Activated B cell treated with CpG ODN at 0.5 μM for 24 hours (primary cell): ENCODE data around the gene NKIRAS2. TPM values are rescaled to one million over a fixed set of nuclear protein-coding genes. Genes with fewer than 3 reads are reported as not detected.

Experiments
- ATAC-seq: fragments of 200-7000 bp; cut with Tn5 transposase; one replicate; pipeline ENCODE4 v1.10.0; 2021; ENCODE audit warnings: low read depth, mild to moderate bottlenecking, moderate library complexity
- CTCF ChIA-PET: fragments of 350-600 bp; sonication (Branson Sonifier 250); formaldehyde crosslinking; loops from one replicate; lab custom pipeline; 2021; ENCODE audit warnings: antibody characterized with exemption; lab: Charles Lee
- POLR2A ChIA-PET: fragments of 350-600 bp; sonication (Branson Sonifier 250); formaldehyde crosslinking; loops from one replicate; lab custom pipeline; 2021; ENCODE audit warnings: antibody characterized with exemption; lab: Charles Lee
- DNase-seq: peaks from one replicate; pipeline ENCODE4 v3.0.0; 2022
- H3K27ac Mint-ChIP-seq: one replicate; pipeline ENCODE4 v1.8.0; 2020; ENCODE audit warnings: mixed read lengths
- H3K27me3 Mint-ChIP-seq: one replicate; pipeline ENCODE4 v1.8.0; 2021; ENCODE audit warnings: mixed read lengths
- H3K36me3 Mint-ChIP-seq: one replicate; pipeline ENCODE4 v1.8.0; 2021; ENCODE audit warnings: low read depth, mixed read lengths
- H3K4me1 Mint-ChIP-seq: one replicate; pipeline ENCODE4 v1.8.0; 2021; ENCODE audit warnings: mixed read lengths
- H3K4me3 Mint-ChIP-seq: one replicate; pipeline ENCODE4 v1.8.0; 2020; ENCODE audit warnings: mild to moderate bottlenecking, mixed read lengths
- H3K9me3 Mint-ChIP-seq: one replicate; pipeline ENCODE4 v1.8.0; 2020; ENCODE audit warnings: mixed read lengths
- CTCF ChIP-seq: fragments of 200-600 bp; IDR thresholded peaks from one replicate; pipeline ENCODE4 v1.8.0; 2022; ENCODE audit warnings: antibody characterized with exemption, mild to moderate bottlenecking
- intact Hi-C: fragments of 100-400 bp; cut with micrococcal nuclease; formaldehyde crosslinking; loops from one replicate; pipeline ENCODE4 v1.15.1; 2024
- total RNA-seq: library from RNA; stranded (reverse); gene quantifications from 2 replicates; pipeline ENCODE4 v1.2.3, GENCODE V29; 2022

NKIRAS2 gene
- total RNA-seq, 1 donor from 2014 or later, result 23.9 TPM

GRCh38 chr17:42061646-42062487, 42.0 kb downstream of the NKIRAS2 start:
- intact Hi-C loops, result no loop called here
- ChIA-PET POLR2A (interaction anchor here (1.1 kb wide), 1 partner anchor 63 kb away, joined by 3 read pairs; no protein-coding TSS in a partner anchor), CTCF (interaction anchor here (1.1 to 1.7 kb wide), 4 partner anchors 20 to 97 kb away, joined by 3 to 4 read pairs (median 4); no protein-coding TSS in a partner anchor)
- Mint-ChIP-seq H3K4me3 (no peak overlapping the region), H3K27ac (no peak overlapping the region), H3K27me3 (no peaks in the 10 kb centered on the region), H3K36me3 (no peaks in the 10 kb centered on the region), H3K4me1 (peaks cover 16% of the 10 kb centered on the region), H3K9me3 (no peaks in the 10 kb centered on the region)
- TF ChIP-seq CTCF, result no peak
- ATAC-seq, result no peak
- no peak for DNase-seq

- no peak for TF ChIP-seq CTCF
- Mint-ChIP-seq H3K27me3 (no peaks in the 10 kb centered on the region), H3K4me3 (no peak overlapping the region), H3K27ac (no peak overlapping the region), H3K4me1 (peaks cover 20% of the 10 kb centered on the region), H3K9me3 (no peaks in the 10 kb centered on the region), H3K36me3 (no peaks in the 10 kb centered on the region)
- ChIA-PET CTCF (interaction anchor here (1.1 to 1.7 kb wide), 2 partner anchors 21 to 98 kb away, joined by 3 to 4 read pairs; no protein-coding TSS in a partner anchor), POLR2A (interaction anchor here (0.9 kb wide), 1 partner anchor 37 kb away, joined by 3 read pairs; no protein-coding TSS in a partner anchor)
- DNase-seq (no peak), ATAC-seq (no peak)
- intact Hi-C loops, result loop anchor here (1.0 kb wide), 3 partner anchors 37 to 99 kb away; no protein-coding TSS in a partner anchor
Observed at GRCh38 chr17:42062681-42063080, 42.8 kb downstream of the NKIRAS2 start.

- ChIA-PET CTCF (interaction anchor here (0.8 to 5.5 kb wide), 7 partner anchors 19 to 102 kb away, joined by 3 to 72 read pairs (median 4); partner anchors contain the start of genes DNAJC7 and KAT2A), POLR2A (interaction anchor here (0.9 to 1.3 kb wide), 2 partner anchors 48 to 51 kb away, joined by 3 to 4 read pairs; partner anchors contain the start of gene DNAJC7)
- H3K9me3 Mint-ChIP-seq, result no peaks in the 10 kb centered on the region
- intact Hi-C loops, result no loop called here
- peaks cover 20% of the 10 kb centered on the region for H3K4me1 Mint-ChIP-seq
- ATAC-seq, result no peak
- TF ChIP-seq CTCF, result no peak
- no peaks in the 10 kb centered on the region for H3K27me3 Mint-ChIP-seq
- no peaks in the 10 kb centered on the region for H3K36me3 Mint-ChIP-seq
- no peak for DNase-seq
- no peak overlapping the region for H3K4me3 Mint-ChIP-seq
- peak overlapping the region; percentile 50 for H3K27ac Mint-ChIP-seq
Observed at GRCh38 chr17:42065201-42065600, 45.3 kb downstream of the NKIRAS2 start.

- CTCF ChIA-PET, result interaction anchor here (0.8 to 5.5 kb wide), 10 partner anchors 10 to 114 kb away, joined by 3 to 72 read pairs (median 4); partner anchors contain the start of genes KAT2A and KCNH4
- POLR2A ChIA-PET, result interaction anchor here (2.1 kb wide), 1 partner anchor 48 kb away, joined by 7 read pairs; no protein-coding TSS in a partner anchor
- Mint-ChIP-seq H3K4me3 (no peak overlapping the region), H3K27me3 (peaks cover 8% of the 10 kb centered on the region), H3K9me3 (no peaks in the 10 kb centered on the region), H3K4me1 (peaks cover 28% of the 10 kb centered on the region), H3K36me3 (no peaks in the 10 kb centered on the region), H3K27ac (no peak overlapping the region)
- intact Hi-C loops, result loop anchor here (1.0 to 2.0 kb wide), 4 partner anchors 39 to 114 kb away; partner anchors contain the start of gene KCNH4
- no peak for TF ChIP-seq CTCF
- peak; percentile 70 for ATAC-seq
- peak; percentile 66 for DNase-seq
Observed at GRCh38 chr17:42067371-42068091, 47.6 kb downstream of the NKIRAS2 start.
